HG03095 (cell line): ENCODE measurements around the gene IL13.
"Not testable (repeated sequence)": the region's sequence is repeated elsewhere in the genome, so short reads cannot be mapped to it uniquely, and the experiment has no call there.

Experiments
- ATAC-seq: cut with Tn5 transposase; IDR thresholded peaks from one replicate; pipeline ENCODE4 v1.9.1; 2021; ENCODE audit warnings: moderate library complexity; ENCODE audit not compliant: unreplicated experiment

Gene IL13

GRCh38 chr5:132657676-132658380 lies at the start of gene IL13:
IL13 (plus strand) TSS chr5:132658173; CDS start chr5:132658187, 14 bp downstream.
- ATAC-seq, result no peak

- ATAC-seq, result no peak
These were observed 46.0 kb upstream of the IL13 start for GRCh38 chr5:132611965-132612364.

- ATAC-seq, result no peak
These were observed 45.1 kb upstream of the IL13 start for GRCh38 chr5:132612846-132613245.

- no peak for ATAC-seq
These were observed 36.3 kb upstream of the IL13 start for GRCh38 chr5:132621699-132622098.

- ATAC-seq, result no peak
These were observed 35.4 kb upstream of the IL13 start for GRCh38 chr5:132622608-132623007.

GRCh38 chr5:132627470-132627869 lies 30.5 kb upstream of the IL13 start:
- no peak for ATAC-seq

GRCh38 chr5:132628814-132629213 lies 29.2 kb upstream of the IL13 start:
- no peak for ATAC-seq

GRCh38 chr5:132629230-132629944 lies 28.6 kb upstream of the IL13 start:
- ATAC-seq, result no peak

GRCh38 chr5:132633587-132633986 lies 24.4 kb upstream of the IL13 start:
- not testable (repeated sequence) for ATAC-seq

GRCh38 chr5:132635873-132636272 lies 22.1 kb upstream of the IL13 start:
- ATAC-seq, result peak; percentile 49

- no peak for ATAC-seq
These were observed 20.7 kb upstream of the IL13 start for GRCh38 chr5:132637241-132637640.

- ATAC-seq, result peak; percentile 65
These were observed 18.3 kb upstream of the IL13 start for GRCh38 chr5:132639706-132640130.

- ATAC-seq, result no peak
These were observed 17.4 kb upstream of the IL13 start for GRCh38 chr5:132640613-132641012.

GRCh38 chr5:132641241-132641723 lies 16.7 kb upstream of the IL13 start:
- peak; percentile 52 for ATAC-seq

- no peak for ATAC-seq
These were observed 16.1 kb upstream of the IL13 start for GRCh38 chr5:132641841-132642240.

GRCh38 chr5:132644177-132644576 lies 13.8 kb upstream of the IL13 start:
- no peak for ATAC-seq

GRCh38 chr5:132646583-132647266 lies 11.2 kb upstream of the IL13 start:
- no peak for ATAC-seq

GRCh38 chr5:132647473-132647872 lies 10.5 kb upstream of the IL13 start:
- ATAC-seq, result no peak

- no peak for ATAC-seq
These were observed 9.6 kb upstream of the IL13 start for GRCh38 chr5:132648355-132648754.

GRCh38 chr5:132651838-132652469 lies 6.0 kb upstream of the IL13 start:
- ATAC-seq, result no peak

GRCh38 chr5:132653716-132654115 lies 4.3 kb upstream of the IL13 start:
- no peak for ATAC-seq
